ENCODE measurements around the gene SLC35F5.
"Not testable (repeated sequence)": the region's sequence is repeated elsewhere in the genome, so short reads cannot be mapped to it uniquely, and the experiment has no call there.

The SLC35F5 gene

DNA sequence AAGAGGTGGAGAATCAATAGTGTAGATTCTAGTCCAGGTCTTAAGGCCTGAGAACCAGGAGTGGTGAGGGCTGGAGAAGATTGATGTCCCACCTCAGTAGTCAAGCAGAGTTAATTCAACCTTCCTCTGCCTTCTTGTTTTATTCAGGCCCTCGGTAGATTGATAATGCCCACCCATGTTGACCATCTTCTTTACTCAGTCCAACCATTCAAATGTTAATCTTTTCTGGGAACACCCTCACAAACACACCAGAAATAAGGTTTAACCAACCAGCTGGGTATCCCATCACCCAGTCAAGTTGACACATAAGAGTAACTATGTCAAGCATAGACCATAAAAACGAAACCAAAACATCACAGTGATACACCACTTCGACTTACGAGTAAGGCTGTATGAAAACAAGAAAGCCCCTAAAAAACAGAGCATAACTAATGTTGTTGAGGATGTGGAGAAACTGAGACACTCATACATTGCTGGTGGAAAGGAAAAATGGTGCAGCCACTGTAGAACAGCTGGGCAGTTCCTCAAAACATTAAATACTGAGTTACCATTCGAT, 57.5 kb downstream of the SLC35F5 start:
- Histone ChIP-seq H3K27me3 (ENCODE audit: control insufficient read depth, insufficient read depth, low read length, poor library complexity, severe bottlenecking) (no peaks in the 10 kb centered on the region), H3K4me3 (ENCODE audit: insufficient read depth, low read depth, low read length) (no peak overlapping the region), H3K9me3 (ENCODE audit: control insufficient read depth, low read length) (no peaks in the 10 kb centered on the region), H3K36me3 (ENCODE audit: control insufficient read depth, insufficient read depth, low read length) (no peaks in the 10 kb centered on the region), H3K4me1 (ENCODE audit: control insufficient read depth, insufficient read depth, low read length) (no peaks in the 10 kb centered on the region), H3K27ac (ENCODE audit: insufficient read depth, low read depth, low read length, poor library complexity, severe bottlenecking) (no peak overlapping the region)
- WGBS, 2 experiments: 87 to 96% methylated on average over 3 to 5 of the region's 5 CpGs

DNA sequence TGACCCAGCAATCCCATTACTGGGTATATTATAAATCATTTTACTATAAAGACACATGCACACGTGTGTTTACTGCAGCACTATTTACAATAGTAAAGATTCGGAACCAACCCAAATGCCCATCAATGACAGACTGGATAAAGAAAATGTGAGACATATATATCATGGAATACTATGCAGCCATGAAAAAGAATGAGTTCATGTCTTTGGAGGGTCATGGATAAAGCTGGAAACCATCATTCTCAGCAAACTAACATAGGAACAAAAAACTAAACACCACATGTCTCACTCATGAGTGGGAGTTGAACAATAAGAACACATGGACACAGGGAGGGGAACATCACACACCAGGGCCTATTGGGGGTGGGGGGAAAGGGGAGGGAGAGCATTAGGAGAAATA, 58.2 kb downstream of the SLC35F5 start:
- 88 to 90% methylated on average over 1 to 2 of the region's 2 CpGs for WGBS, 2 experiments
- H3K4me1 ChIP-seq (ENCODE audit: control insufficient read depth, insufficient read depth, low read length); H3K27me3 ChIP-seq (ENCODE audit: control insufficient read depth, insufficient read depth, low read length, poor library complexity, severe bottlenecking); H3K9me3 ChIP-seq (ENCODE audit: control insufficient read depth, low read length); H3K27ac ChIP-seq (ENCODE audit: insufficient read depth, low read depth, low read length, poor library complexity, severe bottlenecking); H3K4me3 ChIP-seq (ENCODE audit: insufficient read depth, low read depth, low read length); H3K36me3 ChIP-seq (ENCODE audit: control insufficient read depth, insufficient read depth, low read length): not testable (repeated sequence)

DNA sequence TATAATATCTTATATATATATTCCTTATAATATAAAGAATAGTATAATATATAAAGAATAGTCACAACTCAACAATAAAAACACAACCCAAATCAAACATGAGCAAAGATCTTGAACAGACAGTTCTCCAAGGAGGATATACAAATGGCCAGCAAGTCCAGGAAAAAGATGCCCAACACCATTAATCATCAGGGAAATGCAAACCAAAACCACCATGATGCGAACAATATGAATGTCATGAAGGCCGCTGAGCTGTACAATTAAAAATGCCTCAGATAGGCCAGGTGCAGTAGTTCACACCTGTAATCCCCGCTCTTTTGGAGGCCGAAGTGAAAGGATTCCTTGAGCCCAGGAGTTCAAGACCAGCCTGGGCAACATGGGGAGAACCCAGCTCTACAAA, 58.9 kb downstream of the SLC35F5 start:
- Histone ChIP-seq H3K36me3 (ENCODE audit: control insufficient read depth, insufficient read depth, low read length) (no peaks in the 10 kb centered on the region), H3K4me1 (ENCODE audit: control insufficient read depth, insufficient read depth, low read length) (no peaks in the 10 kb centered on the region), H3K9me3 (ENCODE audit: control insufficient read depth, low read length) (no peaks in the 10 kb centered on the region), H3K4me3 (ENCODE audit: insufficient read depth, low read depth, low read length) (no peak overlapping the region), H3K27me3 (ENCODE audit: control insufficient read depth, insufficient read depth, low read length, poor library complexity, severe bottlenecking) (no peaks in the 10 kb centered on the region), H3K27ac (ENCODE audit: insufficient read depth, low read depth, low read length, poor library complexity, severe bottlenecking) (no peak overlapping the region)
- 93 to 97% methylated on average over 4 of the region's 4 CpGs for WGBS, 2 experiments

DNA sequence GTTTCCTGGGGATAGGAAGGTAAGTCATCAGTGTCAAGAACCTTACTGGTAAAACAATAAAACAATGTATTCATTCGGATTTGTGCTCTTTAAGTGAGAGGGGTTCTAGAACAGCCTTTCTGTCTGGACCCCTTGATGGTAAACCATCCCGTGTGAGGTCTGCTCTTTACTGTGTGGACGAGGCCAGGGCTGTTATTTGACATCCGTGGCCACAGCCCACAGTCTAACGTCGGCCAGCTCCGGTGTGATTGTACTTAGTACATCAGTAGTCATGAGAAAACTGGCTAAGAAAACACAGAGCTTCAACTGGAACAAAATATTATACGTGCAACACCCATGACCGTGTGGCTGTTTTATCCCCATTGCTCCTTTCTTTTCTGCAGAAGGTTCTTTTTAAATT, 62.0 kb downstream of the SLC35F5 start:
- WGBS, 2 experiments: 86 to 89% methylated on average over 9 of the region's 9 CpGs
- no peaks in the 10 kb centered on the region for H3K4me1 ChIP-seq (ENCODE audit: control insufficient read depth, insufficient read depth, low read length)
- no peaks in the 10 kb centered on the region for H3K9me3 ChIP-seq (ENCODE audit: control insufficient read depth, low read length)
- H3K27ac ChIP-seq (ENCODE audit: insufficient read depth, low read depth, low read length, poor library complexity, severe bottlenecking): no peak overlapping the region
- H3K36me3 ChIP-seq (ENCODE audit: control insufficient read depth, insufficient read depth, low read length): no peaks in the 10 kb centered on the region
- no peaks in the 10 kb centered on the region for H3K27me3 ChIP-seq (ENCODE audit: control insufficient read depth, insufficient read depth, low read length, poor library complexity, severe bottlenecking)
- H3K4me3 ChIP-seq (ENCODE audit: insufficient read depth, low read depth, low read length): no peak overlapping the region

DNA sequence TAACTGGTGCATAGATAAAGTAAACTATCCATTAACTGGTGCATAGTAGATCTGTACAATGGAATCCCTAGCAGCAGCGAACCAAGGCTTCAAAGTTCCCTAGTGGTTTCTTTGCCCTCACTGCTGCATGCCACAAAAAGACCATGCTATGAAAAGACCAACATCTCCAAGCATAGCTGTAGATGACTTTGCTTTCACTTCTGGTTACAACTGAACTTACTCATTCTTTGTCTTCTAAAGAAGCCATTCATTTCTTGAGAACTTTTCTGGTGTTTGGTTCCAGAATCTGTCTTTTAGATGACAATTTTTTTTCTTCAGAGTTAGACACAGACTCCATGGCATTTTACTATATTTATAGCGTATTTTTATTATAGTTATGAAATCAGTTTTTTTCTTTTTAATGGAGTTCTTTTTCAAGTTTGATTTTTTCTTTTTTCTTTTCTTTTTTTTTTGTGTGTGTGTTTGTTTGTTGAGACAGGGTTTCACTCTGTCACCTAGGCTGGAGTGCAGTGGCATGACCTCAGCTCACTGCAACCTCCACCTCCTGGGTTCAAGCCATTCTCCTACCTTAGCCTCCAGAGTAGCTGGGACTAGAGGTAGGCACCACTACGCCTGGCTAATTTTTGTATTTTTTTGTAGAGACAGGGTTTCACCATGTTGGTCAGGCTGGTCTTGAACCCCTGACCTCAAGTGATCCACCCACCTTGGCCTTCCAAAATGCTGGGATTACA, 63.6 kb downstream of the SLC35F5 start:
- Histone ChIP-seq H3K27ac (ENCODE audit: insufficient read depth, low read depth, low read length, poor library complexity, severe bottlenecking) (no peak overlapping the region), H3K9me3 (ENCODE audit: control insufficient read depth, low read length) (no peaks in the 10 kb centered on the region), H3K27me3 (ENCODE audit: control insufficient read depth, insufficient read depth, low read length, poor library complexity, severe bottlenecking) (no peaks in the 10 kb centered on the region), H3K4me1 (ENCODE audit: control insufficient read depth, insufficient read depth, low read length) (no peaks in the 10 kb centered on the region), H3K36me3 (ENCODE audit: control insufficient read depth, insufficient read depth, low read length) (no peaks in the 10 kb centered on the region), H3K4me3 (ENCODE audit: insufficient read depth, low read depth, low read length) (no peak overlapping the region)
- WGBS, 2 experiments: 63 to 68% methylated on average over 2 of the region's 3 CpGs

DNA sequence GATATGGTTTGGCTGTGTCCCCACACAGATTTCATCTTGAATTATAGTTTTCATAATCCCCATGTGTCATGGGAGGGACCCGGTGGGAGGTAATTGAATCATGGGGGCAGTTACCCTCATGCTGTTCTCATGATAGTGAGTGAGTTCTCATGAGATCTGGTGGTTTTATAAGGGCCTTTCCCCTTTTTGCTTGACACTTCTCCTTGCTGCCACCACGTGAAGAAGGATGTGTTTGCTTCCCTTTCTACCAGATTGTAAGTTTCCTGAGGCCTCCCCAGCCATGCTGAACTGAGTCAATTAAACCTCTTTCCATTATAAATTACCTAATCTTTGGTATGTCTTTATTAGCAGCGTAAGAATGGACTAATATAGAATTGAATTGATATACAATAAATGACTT, 65.6 kb downstream of the SLC35F5 start:
- not testable (repeated sequence) for H3K9me3 ChIP-seq (ENCODE audit: control insufficient read depth, low read length); H3K4me1 ChIP-seq (ENCODE audit: control insufficient read depth, insufficient read depth, low read length); H3K27ac ChIP-seq (ENCODE audit: insufficient read depth, low read depth, low read length, poor library complexity, severe bottlenecking); H3K4me3 ChIP-seq (ENCODE audit: insufficient read depth, low read depth, low read length); H3K27me3 ChIP-seq (ENCODE audit: control insufficient read depth, insufficient read depth, low read length, poor library complexity, severe bottlenecking); H3K36me3 ChIP-seq (ENCODE audit: control insufficient read depth, insufficient read depth, low read length)
- 54 to 60% methylated on average over 2 of the region's 3 CpGs for WGBS, 2 experiments

DNA sequence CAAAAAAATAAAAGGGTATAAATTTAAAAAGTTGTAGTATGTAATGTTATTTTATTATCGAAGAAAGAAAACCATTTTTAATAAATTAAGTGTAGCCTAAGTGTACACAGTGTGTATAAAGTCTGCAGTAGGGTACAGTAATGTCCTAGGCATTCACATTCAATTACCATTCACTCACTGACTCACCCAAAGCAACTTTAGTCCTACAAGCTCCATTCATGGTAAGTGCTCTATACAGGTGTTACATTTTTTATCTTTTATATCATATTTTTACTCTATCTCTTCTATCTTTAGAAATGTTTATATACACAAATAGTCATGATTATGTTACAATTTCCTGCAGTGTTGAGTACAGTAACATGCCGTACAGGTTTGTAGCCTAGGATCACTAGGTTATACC, 69.9 kb downstream of the SLC35F5 start:
- H3K9me3 ChIP-seq (ENCODE audit: control insufficient read depth, low read length): no peaks in the 10 kb centered on the region
- no peaks in the 10 kb centered on the region for H3K36me3 ChIP-seq (ENCODE audit: control insufficient read depth, insufficient read depth, low read length)
- H3K4me1 ChIP-seq (ENCODE audit: control insufficient read depth, insufficient read depth, low read length): no peaks in the 10 kb centered on the region
- H3K27me3 ChIP-seq (ENCODE audit: control insufficient read depth, insufficient read depth, low read length, poor library complexity, severe bottlenecking): no peaks in the 10 kb centered on the region
- H3K4me3 ChIP-seq (ENCODE audit: insufficient read depth, low read depth, low read length): no peak overlapping the region
- WGBS, 2 experiments: 92 to 100% methylated on average over 2 of the region's 2 CpGs
- no peak overlapping the region for H3K27ac ChIP-seq (ENCODE audit: insufficient read depth, low read depth, low read length, poor library complexity, severe bottlenecking)

DNA sequence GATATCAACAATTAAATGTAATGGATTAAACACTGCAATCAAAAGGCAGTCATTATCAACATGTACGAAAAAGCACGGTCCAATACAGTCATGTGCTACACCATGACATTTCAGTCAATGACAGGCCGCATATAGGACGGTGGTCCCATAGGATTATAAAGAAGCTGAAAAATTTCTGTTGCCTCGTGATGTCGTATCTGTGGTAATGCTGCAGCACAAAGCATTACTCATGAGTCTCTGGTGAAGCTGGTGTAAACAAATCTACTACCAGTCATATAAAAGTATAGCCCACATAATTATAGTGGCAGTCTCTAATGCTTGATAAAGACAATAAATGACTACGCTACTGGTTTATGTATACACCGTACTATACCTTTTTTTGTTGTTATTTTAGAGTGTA, 71.0 kb downstream of the SLC35F5 start:
- no peak overlapping the region for H3K27ac ChIP-seq (ENCODE audit: insufficient read depth, low read depth, low read length, poor library complexity, severe bottlenecking)
- H3K9me3 ChIP-seq (ENCODE audit: control insufficient read depth, low read length): no peaks in the 10 kb centered on the region
- no peaks in the 10 kb centered on the region for H3K36me3 ChIP-seq (ENCODE audit: control insufficient read depth, insufficient read depth, low read length)
- no peaks in the 10 kb centered on the region for H3K27me3 ChIP-seq (ENCODE audit: control insufficient read depth, insufficient read depth, low read length, poor library complexity, severe bottlenecking)
- no peaks in the 10 kb centered on the region for H3K4me1 ChIP-seq (ENCODE audit: control insufficient read depth, insufficient read depth, low read length)
- H3K4me3 ChIP-seq (ENCODE audit: insufficient read depth, low read depth, low read length): no peak overlapping the region
- WGBS, 2 experiments: 93 to 100% methylated on average over 7 to 8 of the region's 8 CpGs

DNA sequence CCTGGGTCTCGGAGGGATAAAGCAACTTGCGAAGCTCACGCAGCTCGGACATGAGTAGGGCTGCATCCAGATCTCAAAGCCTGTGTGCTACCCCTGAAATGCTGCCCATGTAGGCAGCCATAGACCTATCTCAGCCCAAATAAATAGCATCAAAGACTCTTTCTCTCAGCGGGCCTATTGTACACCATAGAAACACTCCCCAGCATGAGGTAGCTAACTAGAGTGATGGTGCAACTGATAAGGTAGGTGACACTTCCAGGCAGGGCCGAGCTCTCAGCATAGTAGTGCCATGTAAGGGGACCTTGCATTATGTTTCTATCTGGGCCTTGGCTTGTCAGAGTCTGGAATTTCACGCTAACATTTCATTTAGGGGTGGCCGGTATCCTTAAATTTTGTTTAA, 77.0 kb downstream of the SLC35F5 start:
- no peak overlapping the region for H3K27ac ChIP-seq (ENCODE audit: insufficient read depth, low read depth, low read length, poor library complexity, severe bottlenecking)
- H3K4me1 ChIP-seq (ENCODE audit: control insufficient read depth, insufficient read depth, low read length): no peaks in the 10 kb centered on the region
- no peaks in the 10 kb centered on the region for H3K9me3 ChIP-seq (ENCODE audit: control insufficient read depth, low read length)
- 92% methylated on average over 6 to 8 of the region's 8 CpGs for WGBS, 2 experiments
- H3K4me3 ChIP-seq (ENCODE audit: insufficient read depth, low read depth, low read length): no peak overlapping the region
- no peaks in the 10 kb centered on the region for H3K36me3 ChIP-seq (ENCODE audit: control insufficient read depth, insufficient read depth, low read length)
- peaks cover 3% of the 10 kb centered on the region for H3K27me3 ChIP-seq (ENCODE audit: control insufficient read depth, insufficient read depth, low read length, poor library complexity, severe bottlenecking)

DNA sequence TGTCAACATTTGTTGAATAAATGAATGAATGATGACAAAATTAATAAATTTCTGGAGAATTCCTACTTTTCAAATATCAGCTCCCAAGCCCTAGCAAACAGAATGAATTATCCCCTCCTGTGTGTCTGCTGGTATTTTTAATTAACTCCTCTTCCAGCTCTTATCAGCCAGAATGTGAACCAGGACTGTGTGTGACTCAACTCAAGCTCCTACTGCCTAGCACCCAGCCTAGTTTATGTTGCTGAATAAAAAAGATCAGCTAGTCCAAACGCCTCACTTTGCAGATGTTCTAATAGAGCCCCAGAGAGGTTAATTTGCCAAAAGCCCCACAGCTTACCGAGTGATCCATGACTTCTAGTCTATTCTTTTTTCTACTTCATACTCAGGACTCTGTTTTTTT, 79.1 kb downstream of the SLC35F5 start:
- 85 to 91% methylated on average over 2 of the region's 2 CpGs for WGBS, 2 experiments

More for the DNA sequence above, 79.1 kb downstream of the SLC35F5 start:
- Histone ChIP-seq H3K4me3 (ENCODE audit: insufficient read depth, low read depth, low read length) (no peak overlapping the region), H3K9me3 (ENCODE audit: control insufficient read depth, low read length) (no peaks in the 10 kb centered on the region), H3K27me3 (ENCODE audit: control insufficient read depth, insufficient read depth, low read length, poor library complexity, severe bottlenecking) (peaks cover 3% of the 10 kb centered on the region), H3K36me3 (ENCODE audit: control insufficient read depth, insufficient read depth, low read length) (no peaks in the 10 kb centered on the region), H3K4me1 (ENCODE audit: control insufficient read depth, insufficient read depth, low read length) (no peaks in the 10 kb centered on the region), H3K27ac (ENCODE audit: insufficient read depth, low read depth, low read length, poor library complexity, severe bottlenecking) (no peak overlapping the region)
